ENCODE data around the gene IQCB1. TPM values are rescaled to one million over a fixed set of nuclear protein-coding genes. Genes with fewer than 3 reads are reported as not detected.

Gene IQCB1, protein sequence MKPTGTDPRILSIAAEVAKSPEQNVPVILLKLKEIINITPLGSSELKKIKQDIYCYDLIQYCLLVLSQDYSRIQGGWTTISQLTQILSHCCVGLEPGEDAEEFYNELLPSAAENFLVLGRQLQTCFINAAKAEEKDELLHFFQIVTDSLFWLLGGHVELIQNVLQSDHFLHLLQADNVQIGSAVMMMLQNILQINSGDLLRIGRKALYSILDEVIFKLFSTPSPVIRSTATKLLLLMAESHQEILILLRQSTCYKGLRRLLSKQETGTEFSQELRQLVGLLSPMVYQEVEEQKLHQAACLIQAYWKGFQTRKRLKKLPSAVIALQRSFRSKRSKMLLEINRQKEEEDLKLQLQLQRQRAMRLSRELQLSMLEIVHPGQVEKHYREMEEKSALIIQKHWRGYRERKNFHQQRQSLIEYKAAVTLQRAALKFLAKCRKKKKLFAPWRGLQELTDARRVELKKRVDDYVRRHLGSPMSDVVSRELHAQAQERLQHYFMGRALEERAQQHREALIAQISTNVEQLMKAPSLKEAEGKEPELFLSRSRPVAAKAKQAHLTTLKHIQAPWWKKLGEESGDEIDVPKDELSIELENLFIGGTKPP
- total RNA-seq: 8.3 and 14.1 TPM in 2 replicates

DNA sequence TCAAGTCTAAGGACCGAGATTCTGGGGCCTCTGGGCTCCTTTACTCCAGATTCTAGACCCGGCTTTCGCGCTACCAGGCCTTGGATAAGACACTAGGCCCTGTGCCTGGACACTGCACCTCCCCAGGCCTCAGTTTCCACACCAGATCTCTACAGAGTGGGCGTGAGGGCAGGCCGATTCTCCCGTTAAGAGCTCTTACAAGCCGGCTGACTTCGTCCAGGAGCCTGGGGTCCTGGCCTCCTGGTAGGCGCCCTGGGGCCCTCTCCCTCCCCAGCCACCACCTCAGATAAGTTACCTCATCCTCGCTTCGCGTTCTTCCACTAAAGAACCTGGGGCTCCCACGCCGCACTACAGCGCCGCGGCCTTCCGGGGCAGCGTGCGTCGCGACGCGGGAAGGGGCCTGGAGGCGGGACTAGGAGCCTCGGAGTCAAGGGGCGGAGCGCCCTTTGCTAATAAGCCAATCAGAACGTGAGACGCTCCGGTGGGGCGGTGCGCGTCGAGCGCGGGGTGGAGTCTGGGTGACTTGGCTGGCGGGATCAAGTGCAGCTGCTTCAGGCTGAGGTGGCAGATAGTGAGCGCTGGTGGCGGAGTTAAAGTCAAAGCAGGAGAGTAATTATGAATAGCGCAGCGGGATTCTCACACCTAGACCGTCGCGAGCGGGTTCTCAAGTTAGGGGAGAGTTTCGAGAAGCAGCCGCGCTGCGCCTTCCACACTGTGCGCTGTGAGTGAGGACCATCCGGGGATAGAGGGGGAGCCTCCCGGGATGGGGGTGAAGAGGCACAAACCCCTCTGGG lies at the start of gene IQCB1, which contains the start of gene EAF2:
Gene IQCB1 (minus strand): TSS at position 390 of the 794 bp plus-strand sequence. CDS start 6,100 bp downstream, outside the sequence.
Gene EAF2 (plus strand): TSS at position 539 of the 794 bp plus-strand sequence. CDS start 77 bp downstream, at position 616.

DNA sequence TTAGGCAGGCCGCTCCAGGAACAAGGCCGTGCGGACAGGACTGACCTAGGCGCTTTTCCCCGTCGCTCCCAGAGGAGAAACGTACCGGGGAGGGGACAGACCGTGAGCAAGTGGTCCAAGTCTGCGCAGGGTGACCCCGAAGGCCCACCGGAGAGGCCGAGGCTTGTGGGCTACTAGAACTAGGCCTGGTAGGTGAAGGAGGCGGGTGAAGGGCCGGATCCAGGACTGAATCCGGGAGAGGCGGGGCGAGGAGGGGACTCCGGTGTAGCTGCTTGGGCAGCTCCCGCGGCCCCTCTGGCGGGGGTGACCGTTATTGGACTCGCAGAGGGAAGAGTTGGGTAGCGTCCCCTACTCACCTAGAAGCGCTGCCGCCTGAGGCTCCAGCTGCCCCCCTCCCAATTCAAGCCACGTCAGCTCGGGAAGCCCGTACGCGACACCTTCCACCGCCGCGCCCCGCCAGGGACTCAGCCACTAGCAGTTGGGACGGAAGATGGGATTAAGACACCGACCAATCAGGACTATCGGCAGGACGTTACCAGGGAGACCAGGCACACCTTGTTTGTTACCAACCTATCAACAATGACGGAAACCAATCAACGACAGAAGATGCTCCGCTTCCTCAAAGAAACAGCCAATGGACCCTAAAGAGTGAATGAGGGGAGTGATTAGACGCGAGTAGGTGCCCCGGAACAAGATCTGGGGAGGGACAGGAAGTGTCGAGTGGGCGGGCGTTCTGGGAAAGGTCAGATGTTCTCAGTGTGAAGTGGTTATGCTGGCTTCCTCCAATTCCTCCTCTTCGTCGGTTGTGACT lies 85.4 kb downstream of the IQCB1 start, which contains the start of gene GOLGB1:
Gene GOLGB1 (minus strand): TSS at position 466 of the 811 bp plus-strand sequence. CDS start 18,770 bp downstream, outside the sequence.

Other genes with a start within 250 kb of the IQCB1 start
- not detected in 2 replicates for gene FBXO40, start 241.7 kb downstream of the IQCB1 start, total RNA-seq
- gene HCLS1, start 174.2 kb downstream of the IQCB1 start, total RNA-seq: 0.89 and 1.2 TPM in 2 replicates
- 14.3 and 43.6 TPM in 2 replicates for gene GOLGB1, start 85.3 kb downstream of the IQCB1 start, total RNA-seq
- gene EAF2, start 149 bp upstream of the IQCB1 start, total RNA-seq: 0.34 and 1.5 TPM in 2 replicates
- 0.15 and 0.17 TPM in 2 replicates for gene SLC15A2, start 59.3 kb upstream of the IQCB1 start, total RNA-seq
- not detected in 2 replicates for gene ILDR1, start 187.2 kb upstream of the IQCB1 start, total RNA-seq
- not detected in 2 replicates for gene CD86, start 220.3 kb upstream of the IQCB1 start, total RNA-seq

All from bronchus fibroblast of lung (primary cell).